Neural cell (in vitro differentiated cells): ENCODE measurements around the gene ZFC3H1. TPM values are rescaled to one million over a fixed set of nuclear protein-coding genes. Genes with fewer than 3 reads are reported as not detected.
"Not testable (repeated sequence)": the region's sequence is repeated elsewhere in the genome, so short reads cannot be mapped to it uniquely, and the experiment has no call there.

Experiments used
- H2AFZ ChIP-seq: fragments of 200-600, 300-800 bp; sonication (generic), shearing (Covaris generic); 2 replicates; pipeline ENCODE4 v1.6.0; 2014; ENCODE audit warnings: low read depth, mild to moderate bottlenecking, antibody characterized with exemption, low read length, moderate library complexity
- H3F3A ChIP-seq: fragments of 200-600 bp; shearing (Covaris generic); 2 replicates; pipeline ENCODE4 v1.6.1; 2016; ENCODE audit warnings: mild to moderate bottlenecking, moderate library complexity, mixed read lengths, antibody characterized with exemption, low read length; ENCODE audit not compliant: insufficient read depth, poor library complexity, severe bottlenecking
- H3K27ac ChIP-seq: fragments of 200-600, 300-800 bp; sonication (generic), shearing (Covaris generic); 2 replicates; pipeline ENCODE4 v1.5.1; 2014; ENCODE audit warnings: mild to moderate bottlenecking, low read length, moderate library complexity
- H3K27me3 ChIP-seq: fragments of 300-800, 200-600 bp; sonication (generic), shearing (Covaris generic); 2 replicates; pipeline ENCODE4 v1.6.0; 2014; ENCODE audit warnings: mild to moderate bottlenecking, low read depth, low read length, moderate library complexity; ENCODE audit not compliant: insufficient read depth
- H3K36me3 ChIP-seq: fragments of 300-800, 200-600 bp; sonication (generic), shearing (Covaris generic); 2 replicates; pipeline ENCODE4 v1.5.1; 2014; ENCODE audit warnings: mild to moderate bottlenecking, antibody characterized with exemption, low read length, moderate library complexity; ENCODE audit not compliant: insufficient read depth
- H3K4me2 ChIP-seq: fragments of 300-800, 200-600 bp; sonication (generic), shearing (Covaris generic); 2 replicates; pipeline ENCODE4 v1.6.0; 2014; ENCODE audit warnings: mild to moderate bottlenecking, low read length
- H3K4me3 ChIP-seq: fragments of 300-800, 200-600 bp; sonication (generic), shearing (Covaris generic); 2 replicates; pipeline ENCODE4 v1.5.1; 2014; ENCODE audit warnings: mild to moderate bottlenecking, low read length, moderate library complexity
- H3K79me2 ChIP-seq: fragments of 200-600 bp; shearing (Covaris generic); replicated peaks from 2 replicates; pipeline ENCODE4 v1.6.0; 2014; ENCODE audit warnings: mild to moderate bottlenecking, low read length, moderate library complexity; ENCODE audit not compliant: insufficient read depth
- H3K9ac ChIP-seq: fragments of 300-800, 200-600 bp; sonication (generic), shearing (Covaris generic); 2 replicates; pipeline ENCODE4 v1.6.1; 2016; ENCODE audit warnings: mild to moderate bottlenecking, low read length, mixed read lengths
- H3K9me2 ChIP-seq: fragments of 200-600 bp; shearing (Covaris generic); 2 replicates; pipeline ENCODE4 v1.6.1; 2016; ENCODE audit warnings: mild to moderate bottlenecking, low read length, mixed read lengths; ENCODE audit not compliant: insufficient read depth
- H3K9me3 ChIP-seq: fragments of 200-600, 300-800 bp; sonication (generic), shearing (Covaris generic); 2 replicates; pipeline ENCODE4 v1.6.1; 2016; ENCODE audit warnings: mild to moderate bottlenecking, mixed run types, low read length, moderate library complexity, mixed read lengths
- H4K20me1 ChIP-seq: fragments of 200-600 bp; shearing (Covaris generic); 2 replicates; pipeline ENCODE4 v1.6.1; 2016; ENCODE audit warnings: mild to moderate bottlenecking, mixed run types; ENCODE audit not compliant: insufficient read depth
- EP300 ChIP-seq: fragments of 450-650 bp; conservative IDR thresholded peaks from 2 replicates; pipeline ENCODE4 v1.6.1; 2014; ENCODE audit warnings: antibody characterized with exemption, mild to moderate bottlenecking, moderate library complexity; ENCODE audit not compliant: poor library complexity, severe bottlenecking
- EZH2 ChIP-seq: fragments of 200-600, 300-800 bp; shearing (Covaris generic), sonication (generic); IDR thresholded peaks from 2 replicates; pipeline ENCODE4 v1.6.1; 2014; ENCODE audit warnings: antibody characterized with exemption, low read length, borderline replicate concordance, mild to moderate bottlenecking; ENCODE audit not compliant: insufficient read depth, poor library complexity, severe bottlenecking
- MXI1 ChIP-seq: fragments of 450-650 bp; conservative IDR thresholded peaks from 2 replicates; pipeline ENCODE4 v1.6.1; 2014; ENCODE audit warnings: antibody characterized with exemption, mild to moderate bottlenecking; ENCODE audit not compliant: poor library complexity, severe bottlenecking
- POLR2AphosphoS5 ChIP-seq: IDR thresholded peaks from 2 replicates; pipeline ENCODE4 v1.6.1; 2012
- RAD21 ChIP-seq: fragments of 450-650 bp; conservative IDR thresholded peaks from 2 replicates; pipeline ENCODE4 v1.6.1; 2014; ENCODE audit warnings: antibody characterized with exemption, mild to moderate bottlenecking, moderate library complexity
- SMC3 ChIP-seq: fragments of 450-650 bp; conservative IDR thresholded peaks from 2 replicates; pipeline ENCODE4 v1.6.1; 2014; ENCODE audit warnings: antibody characterized with exemption, mild to moderate bottlenecking, moderate library complexity; ENCODE audit not compliant: poor library complexity
- TAF1 ChIP-seq: IDR thresholded peaks from 2 replicates; pipeline ENCODE4 v1.6.1; 2012; ENCODE audit warnings: low read depth
- polyA plus RNA-seq: library from polyadenylated mRNA; depleted of rRNA; stranded (reverse); fragments of >200 nt; gene quantifications from 2 replicates; pipeline ENCODE4 v1.2.3, GENCODE V29; 2014
- TF ChIP-seq, protein P1 (sequence below): fragments of 450-650 bp; IDR thresholded peaks from 2 replicates; pipeline ENCODE4 v1.5.1; 2014; ENCODE audit warnings: antibody characterized with exemption, mild to moderate bottlenecking, moderate library complexity; ENCODE audit not compliant: poor library complexity, severe bottlenecking
- TF ChIP-seq, protein P2 (sequence below): IDR thresholded peaks from 2 replicates; pipeline ENCODE4 v1.6.1; 2012; ENCODE audit warnings: borderline replicate concordance

Gene ZFC3H1
- polyA plus RNA-seq, 1 donor from 2014 or later, result 45.5 TPM

DNA sequence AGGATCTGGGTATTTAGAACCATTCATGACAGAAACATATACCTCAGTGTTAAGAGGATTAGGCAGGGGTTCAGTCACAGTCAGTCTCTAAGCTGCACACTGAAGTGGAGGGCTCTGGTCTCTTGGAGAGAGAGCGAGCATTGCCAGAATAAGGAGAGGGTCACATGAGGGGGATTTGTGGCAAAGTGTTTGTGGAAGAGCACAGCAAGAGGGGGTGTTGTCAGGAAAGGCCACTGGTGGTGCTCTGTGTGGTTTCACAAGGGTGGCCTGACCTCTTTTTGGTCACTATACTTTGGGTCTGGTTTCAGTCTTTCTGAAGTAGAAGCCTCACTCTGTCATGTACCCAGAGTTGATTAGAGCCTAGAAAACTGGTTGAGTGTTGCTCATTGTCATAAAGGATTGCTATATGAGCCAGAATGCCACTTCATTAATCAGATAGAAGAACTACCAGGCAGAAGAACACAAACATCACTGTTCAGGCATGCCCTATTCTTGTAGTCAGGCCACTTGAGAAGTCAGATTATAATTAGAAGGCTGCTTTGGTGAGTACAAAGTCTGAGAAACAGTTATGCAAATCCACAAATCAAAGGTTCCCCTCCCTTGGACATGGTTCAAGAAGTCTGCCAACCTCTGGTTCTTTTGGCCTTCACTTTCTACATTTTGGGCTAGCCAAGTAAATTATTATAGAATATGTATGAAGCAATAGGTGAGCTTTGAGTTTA, 30.6 kb upstream of the ZFC3H1 start:
- H3K4me2 ChIP-seq, result no peak overlapping the region
- H4K20me1 ChIP-seq, result no peaks in the 10 kb centered on the region
- H3K27me3 ChIP-seq, result no peaks in the 10 kb centered on the region
- no peaks in the 10 kb centered on the region for H3K36me3 ChIP-seq
- no peak overlapping the region for H3K27ac ChIP-seq
- H2AFZ ChIP-seq, result no peak overlapping the region
- no peaks in the 10 kb centered on the region for H3K9me2 ChIP-seq
- no peak overlapping the region for H3K9ac ChIP-seq
- TF ChIP-seq EZH2 (no peak), EP300 (no peak), RAD21 (no peak), SMC3 (no peak)
- TF ChIP-seq, protein P1, sequence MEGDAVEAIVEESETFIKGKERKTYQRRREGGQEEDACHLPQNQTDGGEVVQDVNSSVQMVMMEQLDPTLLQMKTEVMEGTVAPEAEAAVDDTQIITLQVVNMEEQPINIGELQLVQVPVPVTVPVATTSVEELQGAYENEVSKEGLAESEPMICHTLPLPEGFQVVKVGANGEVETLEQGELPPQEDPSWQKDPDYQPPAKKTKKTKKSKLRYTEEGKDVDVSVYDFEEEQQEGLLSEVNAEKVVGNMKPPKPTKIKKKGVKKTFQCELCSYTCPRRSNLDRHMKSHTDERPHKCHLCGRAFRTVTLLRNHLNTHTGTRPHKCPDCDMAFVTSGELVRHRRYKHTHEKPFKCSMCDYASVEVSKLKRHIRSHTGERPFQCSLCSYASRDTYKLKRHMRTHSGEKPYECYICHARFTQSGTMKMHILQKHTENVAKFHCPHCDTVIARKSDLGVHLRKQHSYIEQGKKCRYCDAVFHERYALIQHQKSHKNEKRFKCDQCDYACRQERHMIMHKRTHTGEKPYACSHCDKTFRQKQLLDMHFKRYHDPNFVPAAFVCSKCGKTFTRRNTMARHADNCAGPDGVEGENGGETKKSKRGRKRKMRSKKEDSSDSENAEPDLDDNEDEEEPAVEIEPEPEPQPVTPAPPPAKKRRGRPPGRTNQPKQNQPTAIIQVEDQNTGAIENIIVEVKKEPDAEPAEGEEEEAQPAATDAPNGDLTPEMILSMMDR, result no peak
- no peak overlapping the region for H3K4me3 ChIP-seq
- H3K79me2 ChIP-seq, result no peaks in the 10 kb centered on the region
- H3F3A ChIP-seq, result no peaks in the 10 kb centered on the region
- no peaks in the 10 kb centered on the region for H3K9me3 ChIP-seq

GRCh38 chr12:71693651-71694050, 30.0 kb upstream of the ZFC3H1 start:
- not testable (repeated sequence) for H3K36me3 ChIP-seq, H3K9me2 ChIP-seq, H3K79me2 ChIP-seq, H2AFZ ChIP-seq, H3K27ac ChIP-seq, H3K27me3 ChIP-seq, H3K4me2 ChIP-seq, H3K4me3 ChIP-seq, H3K9me3 ChIP-seq, H3F3A ChIP-seq, H4K20me1 ChIP-seq, H3K9ac ChIP-seq

GRCh38 chr12:71693126-71693525, 29.5 kb upstream of the ZFC3H1 start:
- no peaks in the 10 kb centered on the region for H4K20me1 ChIP-seq
- no peak overlapping the region for H3K27ac ChIP-seq
- no peaks in the 10 kb centered on the region for H3K9me3 ChIP-seq

More at GRCh38 chr12:71693126-71693525, 29.5 kb upstream of the ZFC3H1 start:
- Histone ChIP-seq H3K4me3 (no peak overlapping the region), H3K79me2 (peaks cover 4% of the 10 kb centered on the region), H3K9ac (no peak overlapping the region), H3K36me3 (no peaks in the 10 kb centered on the region), H2AFZ (no peak overlapping the region), H3K9me2 (no peaks in the 10 kb centered on the region), H3K4me2 (no peak overlapping the region), H3F3A (no peaks in the 10 kb centered on the region), H3K27me3 (no peaks in the 10 kb centered on the region)
- TF ChIP-seq RAD21, result no peak
- no peak for TF ChIP-seq POLR2AphosphoS5
- no peak for TF ChIP-seq EZH2
- TF ChIP-seq, protein P2, sequence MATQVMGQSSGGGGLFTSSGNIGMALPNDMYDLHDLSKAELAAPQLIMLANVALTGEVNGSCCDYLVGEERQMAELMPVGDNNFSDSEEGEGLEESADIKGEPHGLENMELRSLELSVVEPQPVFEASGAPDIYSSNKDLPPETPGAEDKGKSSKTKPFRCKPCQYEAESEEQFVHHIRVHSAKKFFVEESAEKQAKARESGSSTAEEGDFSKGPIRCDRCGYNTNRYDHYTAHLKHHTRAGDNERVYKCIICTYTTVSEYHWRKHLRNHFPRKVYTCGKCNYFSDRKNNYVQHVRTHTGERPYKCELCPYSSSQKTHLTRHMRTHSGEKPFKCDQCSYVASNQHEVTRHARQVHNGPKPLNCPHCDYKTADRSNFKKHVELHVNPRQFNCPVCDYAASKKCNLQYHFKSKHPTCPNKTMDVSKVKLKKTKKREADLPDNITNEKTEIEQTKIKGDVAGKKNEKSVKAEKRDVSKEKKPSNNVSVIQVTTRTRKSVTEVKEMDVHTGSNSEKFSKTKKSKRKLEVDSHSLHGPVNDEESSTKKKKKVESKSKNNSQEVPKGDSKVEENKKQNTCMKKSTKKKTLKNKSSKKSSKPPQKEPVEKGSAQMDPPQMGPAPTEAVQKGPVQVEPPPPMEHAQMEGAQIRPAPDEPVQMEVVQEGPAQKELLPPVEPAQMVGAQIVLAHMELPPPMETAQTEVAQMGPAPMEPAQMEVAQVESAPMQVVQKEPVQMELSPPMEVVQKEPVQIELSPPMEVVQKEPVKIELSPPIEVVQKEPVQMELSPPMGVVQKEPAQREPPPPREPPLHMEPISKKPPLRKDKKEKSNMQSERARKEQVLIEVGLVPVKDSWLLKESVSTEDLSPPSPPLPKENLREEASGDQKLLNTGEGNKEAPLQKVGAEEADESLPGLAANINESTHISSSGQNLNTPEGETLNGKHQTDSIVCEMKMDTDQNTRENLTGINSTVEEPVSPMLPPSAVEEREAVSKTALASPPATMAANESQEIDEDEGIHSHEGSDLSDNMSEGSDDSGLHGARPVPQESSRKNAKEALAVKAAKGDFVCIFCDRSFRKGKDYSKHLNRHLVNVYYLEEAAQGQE, result no peak
- no peak for TF ChIP-seq MXI1
- TF ChIP-seq TAF1, result no peak
- TF ChIP-seq, protein P1, result no peak
- TF ChIP-seq SMC3, result no peak
- no peak for TF ChIP-seq EP300
